NCI-H146 (cell line): Measurements from ENCODE around the gene LRRIQ4.
A peak's percentile ranks its signal among the peaks of the same experiment; 100 is the strongest.

ENCODE experiments used
- DNase-seq: peaks from one replicate; lab custom pipeline; 2025; lab: John Stamatoyannopoulos, UW

Gene LRRIQ4

DNA sequence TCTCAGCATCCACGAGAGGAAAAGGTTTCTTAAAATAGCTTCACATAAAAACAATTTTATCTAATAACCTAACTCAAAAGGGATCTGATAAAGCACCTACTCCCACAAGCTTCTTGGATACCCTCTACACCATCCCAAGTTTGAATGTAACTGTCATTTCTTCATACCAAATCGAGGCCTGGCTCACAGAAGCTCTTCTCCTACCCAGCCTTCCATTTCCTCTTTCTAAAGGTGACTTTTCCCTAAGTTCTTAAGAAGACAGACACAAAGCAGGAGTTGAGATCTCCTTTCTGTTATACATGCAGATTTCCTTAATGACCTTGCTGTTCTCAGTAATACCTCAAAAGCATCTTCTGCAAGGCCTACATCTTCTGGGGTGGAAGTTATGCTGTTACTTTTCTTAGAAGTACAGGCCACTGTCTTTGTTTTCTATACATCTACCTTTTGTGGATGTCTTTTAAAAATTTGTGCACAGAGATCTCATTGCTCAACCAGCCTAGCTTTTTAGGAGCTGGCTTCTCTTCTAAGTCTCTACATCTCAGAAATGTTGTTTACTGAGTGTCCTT lies 3.4 kb upstream of the LRRIQ4 start:
- no peak for DNase-seq

DNA sequence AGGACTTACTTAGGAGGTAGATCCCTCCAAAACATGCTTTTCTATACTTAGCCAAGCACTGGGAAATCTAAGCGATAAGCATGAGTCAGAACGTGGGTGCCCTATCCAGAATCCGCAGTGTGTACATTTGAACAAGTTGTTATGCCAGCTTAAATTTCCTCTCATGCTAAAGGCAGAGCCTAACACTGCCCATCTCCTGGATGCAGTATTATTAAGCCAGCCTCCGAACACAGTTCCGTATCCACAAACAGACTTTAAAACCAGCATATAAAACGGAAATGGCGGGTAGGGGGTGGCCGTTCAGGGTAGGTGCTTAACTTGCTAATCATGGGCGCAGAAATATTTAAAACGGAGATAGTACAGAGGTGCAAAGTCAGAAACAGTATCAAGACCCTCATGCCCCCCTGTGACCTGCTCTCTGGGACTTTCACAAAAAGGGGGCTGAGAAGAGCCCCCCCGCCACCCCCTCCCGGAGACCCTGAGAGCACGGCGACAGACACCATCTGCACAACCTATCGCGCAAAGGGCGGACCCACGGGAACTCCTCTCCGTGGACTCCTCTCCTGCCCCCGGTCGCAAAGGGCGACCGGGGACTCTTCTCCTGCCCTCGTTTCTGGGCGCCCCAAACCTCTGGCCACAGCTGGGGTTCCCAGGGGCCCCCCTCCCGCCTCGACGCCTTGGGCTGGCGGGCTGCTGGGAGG lies 889 bp upstream of the LRRIQ4 start:
- DNase-seq: peak; percentile 80

DNA sequence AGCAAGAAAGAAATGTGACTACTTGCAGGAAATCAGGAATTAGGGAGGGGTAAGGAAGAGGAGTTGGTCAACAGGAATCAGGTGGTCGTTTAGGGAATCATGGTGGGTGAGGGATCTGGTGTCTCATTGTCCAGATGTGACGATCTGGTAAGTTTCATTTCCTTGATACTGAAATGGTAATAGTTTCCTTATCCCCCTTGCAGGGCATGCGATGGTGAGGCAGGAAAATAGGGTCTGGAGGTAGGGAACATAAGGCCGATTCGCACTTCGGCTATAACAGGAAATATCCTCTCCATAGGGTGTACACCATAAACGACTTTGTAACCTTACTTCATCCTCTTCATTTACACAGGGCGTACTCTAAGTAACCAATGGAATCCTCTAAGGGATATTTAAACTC lies 608 bp downstream of the LRRIQ4 start:
- DNase-seq: peak; percentile 63

DNA sequence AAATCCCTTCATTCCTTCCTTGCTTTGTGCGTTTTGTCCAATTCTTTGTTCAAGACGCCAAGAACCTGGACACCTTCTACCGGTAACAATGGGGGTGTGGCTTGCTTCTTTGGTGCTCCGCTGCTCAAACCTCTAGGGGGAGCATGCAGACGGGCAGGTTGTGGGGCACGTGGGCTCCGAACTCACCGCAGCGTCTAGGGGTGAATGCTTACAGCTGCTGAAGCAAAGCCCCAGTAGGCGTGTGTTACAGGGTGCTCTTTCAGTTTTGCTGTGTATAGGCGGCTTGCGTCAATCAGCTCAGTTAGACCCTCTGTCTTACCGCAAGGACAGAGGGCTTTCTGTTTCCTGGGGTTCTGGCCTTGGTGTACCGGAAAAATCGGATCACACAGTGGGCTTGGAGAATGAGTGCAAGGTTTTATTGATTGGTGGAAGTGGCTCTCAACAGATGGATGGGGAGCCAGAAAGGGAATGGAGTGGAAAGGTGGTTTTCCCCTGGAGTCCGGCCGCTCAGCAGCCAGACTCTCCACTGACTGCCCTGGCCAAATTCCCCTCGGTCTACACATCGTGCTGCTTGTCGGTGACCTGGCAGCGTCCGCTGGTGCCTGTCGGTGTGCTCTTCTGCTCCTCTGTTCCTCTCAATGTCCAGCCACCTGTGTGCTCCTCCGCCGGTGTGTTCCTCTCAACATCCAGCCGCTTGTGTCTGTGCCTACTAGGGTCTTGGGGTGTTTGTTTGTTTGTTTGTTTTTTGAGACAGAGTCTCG lies 1.3 kb downstream of the LRRIQ4 start:
- DNase-seq: peak; percentile 88

DNA sequence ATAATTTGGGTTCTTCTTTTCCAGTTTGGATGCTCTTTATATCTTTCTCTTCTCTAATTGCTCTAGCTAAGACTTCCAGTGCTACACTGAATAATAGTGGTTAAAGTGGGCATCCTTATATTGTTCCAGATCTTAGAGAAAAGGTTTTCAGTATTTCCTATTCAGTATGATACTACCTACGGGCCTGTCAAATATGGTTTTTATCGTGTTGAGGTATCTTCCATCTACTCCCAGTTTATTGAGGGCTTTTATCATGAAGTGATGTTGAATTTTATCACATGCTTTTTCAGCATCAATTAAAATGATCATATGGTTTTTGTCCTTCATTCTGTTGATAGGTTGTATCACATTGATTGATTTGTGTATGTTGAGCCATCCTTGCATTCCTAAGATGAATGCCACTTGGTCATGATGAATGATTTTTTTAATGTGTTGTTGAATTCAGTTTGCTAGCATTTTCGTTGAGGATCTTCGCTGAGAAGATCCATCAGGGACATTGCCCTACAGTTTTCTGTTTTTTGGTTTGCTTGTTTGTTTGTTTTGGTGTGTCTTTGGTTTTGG lies 3.0 kb downstream of the LRRIQ4 start:
- no peak for DNase-seq

DNA sequence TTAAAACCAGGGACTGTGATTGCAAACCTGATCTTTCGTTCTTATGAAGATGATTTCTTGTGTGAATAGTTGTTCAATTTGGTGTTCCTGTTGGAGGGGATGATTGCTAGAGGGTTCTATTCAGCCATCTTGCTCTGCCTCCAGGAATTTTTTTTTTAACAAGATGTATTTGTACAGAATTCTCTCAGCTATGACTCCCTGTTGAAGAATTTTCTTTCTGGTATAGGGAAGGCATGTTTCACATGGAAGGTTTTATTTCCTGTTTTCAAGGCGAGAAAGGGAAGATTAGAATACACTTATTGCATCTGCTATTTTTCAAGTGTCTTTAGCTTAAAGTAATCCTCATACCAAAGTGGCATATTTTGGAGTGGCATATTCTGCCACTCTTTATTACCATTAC lies 5.6 kb downstream of the LRRIQ4 start:
- DNase-seq: no peak

DNA sequence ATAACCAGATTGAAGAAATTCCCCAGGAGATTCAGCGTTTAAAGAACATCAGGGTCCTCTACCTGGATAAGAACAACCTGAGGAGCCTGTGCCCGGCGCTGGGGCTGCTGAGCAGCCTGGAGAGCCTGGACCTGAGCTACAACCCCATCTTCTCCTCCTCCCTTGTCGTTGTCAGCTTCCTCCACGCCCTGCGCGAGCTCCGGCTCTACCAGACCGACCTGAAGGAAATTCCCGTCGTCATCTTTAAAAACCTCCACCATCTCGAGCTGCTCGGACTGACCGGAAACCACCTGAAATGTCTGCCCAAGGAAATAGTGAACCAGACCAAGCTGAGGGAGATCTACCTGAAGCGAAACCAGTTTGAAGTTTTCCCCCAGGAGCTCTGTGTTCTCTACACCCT lies 9.4 kb downstream of the LRRIQ4 start:
- no peak for DNase-seq

DNA sequence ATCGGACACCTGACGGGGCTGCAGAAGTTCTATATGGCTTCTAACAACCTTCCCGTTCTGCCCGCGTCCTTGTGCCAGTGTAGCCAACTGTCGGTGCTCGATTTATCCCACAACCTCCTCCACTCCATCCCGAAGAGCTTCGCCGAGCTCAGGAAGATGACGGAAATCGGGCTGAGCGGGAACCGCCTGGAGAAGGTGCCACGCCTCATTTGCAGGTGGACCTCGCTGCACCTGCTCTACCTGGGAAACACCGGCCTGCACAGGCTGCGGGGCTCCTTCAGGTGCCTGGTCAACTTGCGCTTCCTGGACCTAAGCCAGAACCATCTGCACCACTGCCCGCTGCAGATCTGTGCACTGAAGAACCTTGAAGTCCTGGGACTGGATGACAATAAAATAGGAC lies 9.9 kb downstream of the LRRIQ4 start:
- DNase-seq: no peak

DNA sequence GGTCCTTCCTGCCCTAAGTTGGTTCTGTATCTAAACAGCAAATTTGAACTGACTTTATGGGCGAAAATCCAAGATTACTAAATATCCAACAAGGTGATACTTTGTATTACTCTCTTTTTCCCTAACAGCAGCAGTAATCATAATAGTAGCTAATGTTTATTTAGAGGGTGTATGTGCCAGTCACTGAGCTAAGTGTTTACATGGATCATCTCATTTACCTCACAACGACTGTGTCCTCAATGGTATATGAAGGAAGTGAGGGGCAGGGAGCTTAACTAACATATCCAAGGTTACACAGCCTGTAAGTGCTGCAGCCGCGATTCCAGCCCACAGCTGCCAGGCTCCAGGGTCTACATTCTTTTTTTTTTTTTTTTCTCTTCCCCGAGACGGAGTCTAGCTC lies 10.3 kb downstream of the LRRIQ4 start:
- no peak for DNase-seq

DNA sequence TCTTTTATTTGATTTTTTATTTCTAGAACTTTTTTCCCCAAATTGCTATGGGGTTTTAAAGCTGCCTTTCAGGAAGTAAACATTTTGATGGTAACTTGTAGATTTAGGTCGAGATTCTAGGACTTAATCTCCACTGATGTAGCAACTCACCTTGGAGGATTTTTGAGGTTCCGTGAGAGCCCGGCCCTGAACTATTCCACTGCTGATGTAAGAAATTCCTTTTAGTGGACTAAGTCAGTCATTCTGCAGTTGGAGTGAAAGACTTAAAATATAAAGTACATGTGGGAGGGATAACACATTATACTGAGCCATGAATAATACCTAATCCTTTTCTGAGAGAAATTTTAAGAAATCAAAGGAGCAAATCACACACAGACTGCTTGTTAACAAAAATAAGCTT lies 12.6 kb downstream of the LRRIQ4 start:
- no peak for DNase-seq

DNA sequence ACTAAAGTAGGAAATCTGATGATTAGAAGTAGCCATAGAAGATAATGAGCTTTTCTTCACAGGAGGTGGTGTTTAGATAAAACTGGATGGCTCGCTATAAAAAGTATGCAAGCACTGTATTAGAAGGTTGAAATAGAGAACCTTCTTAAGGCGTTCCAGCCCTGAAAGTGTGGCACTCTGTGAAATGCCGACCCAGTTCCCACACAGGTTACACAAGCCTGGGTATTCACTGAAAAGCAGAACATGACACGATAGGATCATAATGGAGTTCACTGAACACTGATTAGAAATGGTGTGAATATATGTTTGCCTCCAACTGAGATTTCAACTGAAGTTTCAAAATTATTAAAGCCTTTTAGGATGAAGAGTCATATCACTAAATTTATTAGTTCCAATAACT lies 15.0 kb downstream of the LRRIQ4 start:
- no peak for DNase-seq

DNA sequence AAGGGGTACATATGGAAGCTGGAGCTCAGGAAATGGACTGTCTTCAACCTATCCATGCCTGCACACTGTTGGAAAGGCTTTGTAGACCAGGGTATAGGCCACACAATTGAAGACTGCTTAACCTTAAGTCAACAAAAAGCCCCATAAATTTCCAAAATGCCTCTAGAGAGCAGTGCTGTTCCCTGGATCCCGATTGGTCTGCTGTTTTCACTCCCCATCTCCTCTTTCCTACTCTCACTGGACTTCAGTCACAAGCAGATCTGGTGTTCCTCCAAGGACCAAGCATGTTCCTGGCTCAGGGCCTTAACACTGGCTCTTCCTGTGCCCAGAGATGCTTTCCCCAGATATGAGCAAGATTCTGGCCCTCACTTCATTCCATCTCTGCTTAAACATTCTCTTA lies 22.9 kb downstream of the LRRIQ4 start:
- DNase-seq: no peak

DNA sequence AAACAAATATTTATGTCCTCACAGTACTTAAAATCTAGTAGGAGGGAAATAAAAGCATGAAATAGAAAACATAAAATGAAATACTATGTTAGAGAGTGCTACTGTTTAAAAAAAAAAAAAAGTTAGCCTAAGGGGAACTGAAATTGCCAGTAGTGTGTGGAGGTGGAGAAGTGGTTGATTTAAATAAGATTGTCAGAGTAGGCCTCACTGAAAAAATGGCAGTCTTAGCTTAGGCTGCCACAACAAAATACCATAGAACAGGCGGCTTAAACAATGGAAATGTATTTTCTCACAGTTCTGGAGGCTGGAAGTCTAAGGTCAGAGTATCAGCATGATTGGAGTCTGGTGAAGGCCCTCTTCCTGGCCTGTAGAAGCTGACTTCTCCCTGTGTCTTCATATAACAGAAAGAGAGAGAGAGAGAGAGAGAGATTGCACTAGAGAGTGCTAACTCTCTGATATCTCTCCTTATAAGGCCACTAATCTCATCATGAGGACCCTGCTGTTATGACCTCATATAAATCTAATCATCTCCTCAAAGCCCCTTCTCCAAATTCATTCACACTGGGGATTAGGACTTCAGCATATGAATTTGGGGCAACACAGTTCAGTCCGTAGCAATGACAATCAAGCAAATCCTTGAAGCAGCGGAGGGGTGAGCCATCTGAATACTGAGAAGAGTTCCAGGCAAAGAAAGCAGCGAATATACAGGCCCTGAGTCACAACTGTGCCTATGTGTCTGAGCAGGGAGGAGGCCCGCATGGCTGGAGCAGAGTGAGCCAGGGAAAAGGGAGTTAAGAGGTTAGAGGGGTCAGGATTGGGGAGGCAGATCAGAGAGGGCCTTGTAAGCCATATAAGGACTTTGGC lies 23.6 kb downstream of the LRRIQ4 start:
- DNase-seq: no peak

DNA sequence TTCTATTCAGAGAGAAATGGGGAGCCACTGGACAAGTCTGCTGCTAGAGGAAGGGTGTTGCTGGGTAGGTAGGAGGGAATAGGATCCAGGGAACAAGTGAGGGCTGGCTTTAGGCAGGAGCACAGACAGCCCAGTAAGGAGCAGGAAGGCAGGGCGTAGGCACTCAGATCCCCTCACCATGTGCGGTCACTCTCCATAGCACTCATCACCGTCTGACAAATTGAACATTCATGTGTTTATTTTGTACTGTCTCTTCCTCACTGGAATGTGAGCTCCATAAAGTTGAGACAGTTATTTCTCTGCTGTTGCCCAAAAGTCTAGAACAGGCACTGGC lies 24.2 kb downstream of the LRRIQ4 start:
- no peak for DNase-seq

DNA sequence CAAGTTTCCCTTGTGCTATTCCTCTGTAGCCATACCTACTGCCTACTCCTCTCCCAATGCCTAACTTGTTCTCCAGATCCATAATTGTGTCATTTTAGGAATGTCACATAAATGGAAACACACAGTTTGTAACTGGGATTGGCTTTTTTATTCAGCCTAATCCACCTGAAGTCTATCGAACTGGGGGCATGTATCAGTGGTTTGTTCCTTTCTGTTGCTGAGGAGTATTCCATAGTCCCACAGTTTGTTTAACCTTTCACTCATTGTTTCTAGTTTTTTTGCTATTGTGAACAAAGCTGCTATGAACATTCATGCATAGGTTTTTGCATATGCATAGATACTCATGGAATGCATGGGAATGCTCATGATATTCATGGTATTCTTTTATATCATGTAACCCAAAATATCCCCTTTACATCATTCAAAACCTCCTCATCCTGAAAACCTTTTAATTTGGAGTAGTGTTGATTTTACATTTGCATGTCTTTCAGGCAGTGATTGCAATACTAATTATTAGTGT lies 25.9 kb downstream of the LRRIQ4 start:
- no peak for DNase-seq

DNA sequence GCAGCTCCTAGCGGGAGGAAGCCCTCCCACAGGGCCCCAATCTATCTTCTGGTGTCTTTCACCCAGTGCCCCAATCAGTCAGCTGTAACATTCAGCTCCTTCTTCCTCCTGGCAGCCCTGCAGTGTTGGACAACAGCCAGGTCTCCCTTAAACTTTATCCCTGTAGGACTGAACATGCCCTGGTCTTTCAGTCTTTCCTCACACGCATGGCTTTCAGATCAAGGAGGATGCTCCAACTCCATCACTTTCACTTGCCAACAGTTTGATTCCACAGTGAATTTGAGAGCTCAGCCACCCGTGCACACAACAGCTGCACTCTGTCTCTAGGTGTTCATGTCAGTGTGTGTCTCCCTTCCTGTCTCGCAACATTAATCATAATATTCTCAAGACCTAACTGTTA lies 28.5 kb downstream of the LRRIQ4 start:
- DNase-seq: no peak

DNA sequence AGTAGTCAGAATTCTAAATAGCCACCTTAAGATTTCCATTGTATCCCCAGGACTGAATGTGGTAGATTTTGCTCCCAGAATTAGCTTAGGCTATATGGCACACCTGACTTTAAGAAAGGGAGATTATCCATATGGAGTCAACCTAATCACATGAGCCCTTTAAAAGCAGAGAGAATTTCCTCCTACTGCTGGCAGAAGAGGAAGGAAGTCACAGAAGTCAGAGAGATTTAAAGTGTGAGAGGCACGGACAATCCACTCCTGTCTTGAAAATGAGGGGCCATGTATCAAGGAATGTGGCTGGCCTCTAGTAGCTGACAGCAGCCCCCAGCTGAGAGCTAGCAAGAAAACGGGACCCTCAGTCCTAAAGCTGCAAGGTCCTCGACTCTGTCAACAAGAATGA lies 30.3 kb downstream of the LRRIQ4 start:
- DNase-seq: no peak

DNA sequence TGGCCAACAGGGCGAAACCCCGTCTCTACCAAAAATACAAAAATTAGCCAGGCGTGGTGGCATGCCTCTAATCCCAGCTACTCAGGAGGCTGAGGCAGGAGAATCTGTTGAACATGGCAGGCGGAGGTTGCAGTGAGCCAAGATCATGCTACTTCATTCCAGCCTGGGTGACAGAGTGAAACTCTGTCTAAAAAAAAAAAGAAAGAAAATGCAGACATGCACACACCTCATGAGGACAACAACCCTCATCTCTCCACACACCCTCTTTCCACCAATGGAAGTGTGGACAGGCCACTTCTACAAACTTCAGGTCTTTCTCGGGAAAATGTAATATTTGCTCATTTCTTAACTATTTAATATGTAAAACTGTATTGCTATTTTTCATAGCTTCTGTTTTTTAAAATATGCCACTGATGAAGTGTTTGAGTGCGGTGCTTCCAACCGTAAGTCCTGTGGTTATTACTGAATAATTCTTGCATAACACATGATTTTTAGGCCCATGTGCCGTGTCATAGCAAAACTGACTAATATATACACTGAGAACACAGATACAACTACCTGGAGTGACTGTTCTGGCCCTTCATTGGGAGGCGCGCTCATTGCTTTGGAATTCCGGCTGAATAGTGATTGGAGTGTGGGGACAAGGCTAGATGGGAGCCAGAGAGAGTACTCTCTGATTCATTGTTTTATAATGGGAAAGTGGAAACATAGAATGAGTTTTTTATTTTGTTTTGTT lies 34.0 kb downstream of the LRRIQ4 start:
- DNase-seq: no peak

DNA sequence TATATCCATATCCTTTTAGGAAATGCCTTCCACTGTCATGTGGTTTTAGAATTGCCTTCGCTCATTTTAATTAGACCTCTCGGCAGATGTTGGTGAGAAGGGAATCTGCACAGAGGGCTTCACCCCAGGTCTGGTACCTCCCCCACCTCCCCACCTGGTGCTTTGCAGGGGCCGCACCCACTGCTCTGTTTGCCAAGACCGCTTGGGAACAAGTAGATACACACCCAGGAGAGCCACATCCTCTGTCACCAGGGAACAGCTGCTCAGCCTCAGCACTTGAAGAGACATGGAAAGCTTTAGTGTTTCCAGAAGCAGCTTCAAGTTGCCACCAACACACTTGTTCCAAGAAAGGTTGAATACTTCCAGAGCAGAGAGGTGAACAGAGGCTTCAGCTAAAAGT lies 35.2 kb downstream of the LRRIQ4 start:
- peak; percentile 93 for DNase-seq

DNA sequence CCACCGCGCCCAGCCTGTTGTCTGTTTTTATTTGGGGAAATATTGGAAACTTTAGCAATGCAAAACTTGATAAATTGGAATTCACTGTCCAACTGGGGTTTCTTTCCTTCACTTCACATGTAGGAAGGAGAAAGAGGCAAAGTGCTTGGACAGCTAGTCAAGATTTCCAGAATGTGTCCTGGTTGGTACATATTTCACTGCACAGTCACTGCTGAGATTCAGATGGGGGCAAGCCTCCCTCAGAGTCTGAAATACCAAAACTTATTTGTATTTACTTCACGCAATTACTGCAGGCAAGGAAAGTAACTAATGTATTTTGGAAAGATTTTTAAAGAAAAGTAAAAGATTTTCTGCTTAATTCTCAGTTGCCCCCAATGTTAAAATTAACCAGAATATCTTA lies 36.1 kb downstream of the LRRIQ4 start:
- DNase-seq: no peak

DNA sequence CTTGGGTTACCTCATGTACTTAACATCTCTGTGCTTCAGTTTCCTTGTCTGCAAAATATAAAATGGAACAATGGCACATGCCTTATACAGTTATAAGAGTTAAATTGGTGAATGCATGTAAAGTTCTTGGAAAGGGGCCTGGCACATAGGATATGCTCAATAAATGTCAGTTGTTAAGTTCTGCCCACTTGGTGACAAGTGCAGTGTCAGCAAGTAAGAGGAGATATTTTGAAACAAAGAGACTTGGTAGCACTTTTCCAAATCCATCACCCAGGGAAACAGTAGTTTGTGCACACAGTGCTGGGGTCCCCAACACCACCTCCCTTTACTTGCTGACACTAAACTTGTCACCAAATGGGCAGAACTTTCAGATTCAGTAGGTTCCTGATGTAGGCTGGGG lies 37.9 kb downstream of the LRRIQ4 start:
- DNase-seq: no peak
